Prostate gland (tissue), 2 donors: ENCODE results near the gene MRPL27. TPM values are rescaled to one million over a fixed set of nuclear protein-coding genes. Genes with fewer than 3 reads are reported as not detected.

Source experiments
- DNase-seq: peaks from one replicate; pipeline ENCODE4 v3.0.0-alpha.2; 2019; ENCODE audit warnings: low spot score
- H3K27ac ChIP-seq, 2 donors: fragments of 200-600 bp; sonication (generic); 2 replicates each; pipeline ENCODE4 v1.5.1; 2017 to 2019
- H3K27me3 ChIP-seq: fragments of 200-600 bp; sonication (generic); replicated peaks from 2 replicates; pipeline ENCODE4 v1.5.1; 2019; ENCODE audit not compliant: insufficient read depth
- H3K36me3 ChIP-seq, 2 donors: fragments of 200-600 bp; sonication (generic); 1 replicate in 1 of 2; 2 replicates in 1 of 2; pipeline versions ENCODE4 v1.5.1 to v1.8.1; 2017 to 2019
- H3K4me1 ChIP-seq: fragments of 200-600 bp; sonication (generic); replicated peaks from 2 replicates; pipeline ENCODE4 v1.5.1; 2019
- H3K4me3 ChIP-seq, 2 donors: fragments of 200-600 bp; sonication (generic); 2 replicates each; pipeline ENCODE4 v1.5.1; 2017 to 2019
- H3K9me3 ChIP-seq: fragments of 200-600 bp; sonication (generic); 2 replicates; pipeline ENCODE4 v1.5.1; 2017
- CTCF ChIP-seq, 4 experiments: fragments of 200-600 bp in 2 of 4; fragments of 450-650 bp in 2 of 4; sonication (generic) in 2 of 4; IDR thresholded peaks; 1 replicate in 3 of 4; 2 replicates in 1 of 4; pipeline ENCODE4 v1.5.1; 2016 to 2019; ENCODE audit warnings: antibody characterized with exemption in 4 of 4, mild to moderate bottlenecking in 2 of 4, moderate library complexity in 2 of 4
- POLR2A ChIP-seq: fragments of 450-650 bp; IDR thresholded peaks from one replicate; pipeline ENCODE4 v1.6.1; 2016; ENCODE audit warnings: antibody characterized with exemption, mild to moderate bottlenecking
- POLR2AphosphoS5 ChIP-seq: sonication (generic); formaldehyde crosslinking; IDR thresholded peaks from one replicate; pipeline ENCODE4 v1.6.1; 2017; ENCODE audit warnings: antibody characterized with exemption
- WGBS: methylation state at CpG from one replicate; pipeline ENCODE4 v1.1.5; 2018; 5-methylcytosine and 5-hydroxymethylcytosine counted together
- intact Hi-C: fragments of 100-400 bp; cut with DNase I; formaldehyde crosslinking; loops from one replicate; pipeline ENCODE4 v1.14.2; 2022
- total RNA-seq, 2 donors: library from RNA; depleted of rRNA; stranded (reverse); fragments of >200 nt; gene quantifications; one replicate each; pipeline ENCODE4 v1.1.0, GENCODE V29; 2016

MRPL27 gene
- total RNA-seq, 2 donors from 2014 or later, result 63.3 to 69.6 TPM

- DNase-seq, result no peak
- TF ChIP-seq POLR2AphosphoS5 (no peak), CTCF (IDR thresholded peaks at IDR 0.05) (no peak), POLR2A (no peak)
- peaks cover 0 to 7% of the 10 kb centered on the region in 2 donors for H3K36me3 ChIP-seq
- no peak overlapping the region for H3K4me3 ChIP-seq
- 93% methylated on average over 6 of the region's 6 CpGs for WGBS
- no peaks in the 10 kb centered on the region for H3K9me3 ChIP-seq
- no peaks in the 10 kb centered on the region for H3K4me1 ChIP-seq
- no peaks in the 10 kb centered on the region for H3K27me3 ChIP-seq
- no peak overlapping the region for H3K27ac ChIP-seq
- intact Hi-C loops, result no loop called here
Measured at GRCh38 chr17:50379351-50380132, 6.6 kb upstream of the MRPL27 start.

- H3K36me3 ChIP-seq, result no peaks in the 10 kb centered on the region
- intact Hi-C loops, result no loop called here
- no peak overlapping the region for H3K4me3 ChIP-seq
- TF ChIP-seq POLR2A (no peak), POLR2AphosphoS5 (no peak), CTCF (IDR thresholded peaks at IDR 0.05) (no peak)
- H3K27ac ChIP-seq, result no peak overlapping the region
- H3K9me3 ChIP-seq, result no peaks in the 10 kb centered on the region
- WGBS, result 67% methylated on average over 5 of the region's 5 CpGs
- DNase-seq, result no peak
- H3K4me1 ChIP-seq, result no peaks in the 10 kb centered on the region
- no peaks in the 10 kb centered on the region for H3K27me3 ChIP-seq
Measured at GRCh38 chr17:50375858-50376538, 3.0 kb upstream of the MRPL27 start.

GRCh38 chr17:50373705-50374104, 721 bp upstream of the MRPL27 start:
- DNase-seq, result no peak
- intact Hi-C loops, result no loop called here
- Histone ChIP-seq H3K9me3 (no peaks in the 10 kb centered on the region), H3K27ac (no peak overlapping the region), H3K27me3 (no peaks in the 10 kb centered on the region), H3K4me1 (no peaks in the 10 kb centered on the region), H3K36me3 (peaks cover 11 to 14% of the 10 kb centered on the region in 2 donors), H3K4me3 (no peak overlapping the region)
- TF ChIP-seq POLR2AphosphoS5 (no peak), CTCF (IDR thresholded peaks at IDR 0.05) (no peak), POLR2A (no peak)
- 86% methylated on average over 2 of the region's 2 CpGs for WGBS

GRCh38 chr17:50372222-50372757, 694 bp downstream of the MRPL27 start:
- Histone ChIP-seq H3K4me1 (no peaks in the 10 kb centered on the region), H3K9me3 (no peaks in the 10 kb centered on the region), H3K36me3 (peaks cover 14 to 21% of the 10 kb centered on the region in 2 donors), H3K27ac (peak overlapping the region; percentile 93 to 96), H3K4me3 (peak overlapping the region; percentile 71 to 85), H3K27me3 (no peaks in the 10 kb centered on the region)
- 15% methylated on average over 14 of the region's 14 CpGs for WGBS
- TF ChIP-seq POLR2AphosphoS5 (no peak), POLR2A (no peak), CTCF (IDR thresholded peaks at IDR 0.05) (no peak)
- DNase-seq, result no peak
- intact Hi-C loops, result no loop called here
